ENCODE measurements around the gene SUPT3H. TPM values are rescaled to one million over a fixed set of nuclear protein-coding genes. Genes with fewer than 3 reads are reported as not detected.

Gene SUPT3H
- total RNA-seq = 1 to 10 TPM in 5 of 6 experiments, under 1 TPM in 1; 0.95 to 2.8 (median 2.0) TPM
- long read RNA-seq = 0 reads

DNA sequence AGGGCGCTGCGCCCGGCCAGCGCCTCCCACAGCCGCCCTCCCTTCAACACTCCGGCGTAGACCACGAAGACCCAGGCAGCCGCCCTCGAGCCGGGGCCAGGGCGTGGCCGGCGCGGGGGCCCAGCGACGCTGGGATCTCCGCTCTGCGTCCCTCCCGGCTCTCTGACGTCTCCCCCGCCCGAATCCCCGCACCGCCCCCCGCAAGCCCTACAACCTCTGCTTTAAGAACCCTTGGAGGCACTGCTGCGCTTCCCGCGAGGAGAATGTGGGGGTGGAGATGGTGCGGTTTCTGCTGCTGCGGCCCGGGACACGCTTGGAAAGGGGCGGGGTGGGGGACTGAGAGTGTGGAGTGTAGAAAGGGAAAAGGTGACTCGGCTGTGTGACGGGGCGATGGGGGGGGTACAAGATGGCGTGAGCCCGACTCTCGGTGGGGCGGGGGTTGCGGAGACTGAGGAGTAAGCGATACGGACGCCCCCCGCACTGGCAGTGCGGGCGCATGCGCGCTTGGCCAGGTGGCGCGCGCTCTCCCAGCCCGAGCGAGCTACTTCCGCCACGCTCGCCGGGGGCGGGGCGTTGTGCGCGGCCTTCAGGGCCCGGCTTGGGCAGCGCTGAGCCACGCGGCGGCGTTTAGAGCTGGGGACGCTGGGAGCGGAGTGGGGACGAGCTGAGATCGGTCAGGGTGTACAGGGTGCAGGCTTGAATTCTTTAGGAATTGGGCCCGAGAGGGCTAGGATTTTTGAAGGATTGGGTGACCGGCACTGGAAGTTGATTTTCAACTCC is at the start of gene SUPT3H:
TSS of gene SUPT3H (minus strand) at position 381 of the 780 bp plus-strand sequence.
- ATAC-seq = peak; percentile 94 to 96 (median 95)
- Histone ChIP-seq H3K27me3 (no peaks in the 10 kb centered on the region), H3K27ac (peak within 1 kb of the TSS; percentile 87 to 96 (median 95)), H3K36me3 (no peaks in the 10 kb centered on the region), H3K4me1 (peaks cover 0 to 6% (median 3%) of the 10 kb centered on the region in 4 donors), H3K9me3 (no peaks in the 10 kb centered on the region), H3K4me3 (peak within 1 kb of the TSS; percentile 82 to 91 (median 83))
- TF ChIP-seq POLR2A (IDR thresholded peaks at IDR 0.05) = peak; percentile 90
- TF ChIP-seq, protein P1, sequence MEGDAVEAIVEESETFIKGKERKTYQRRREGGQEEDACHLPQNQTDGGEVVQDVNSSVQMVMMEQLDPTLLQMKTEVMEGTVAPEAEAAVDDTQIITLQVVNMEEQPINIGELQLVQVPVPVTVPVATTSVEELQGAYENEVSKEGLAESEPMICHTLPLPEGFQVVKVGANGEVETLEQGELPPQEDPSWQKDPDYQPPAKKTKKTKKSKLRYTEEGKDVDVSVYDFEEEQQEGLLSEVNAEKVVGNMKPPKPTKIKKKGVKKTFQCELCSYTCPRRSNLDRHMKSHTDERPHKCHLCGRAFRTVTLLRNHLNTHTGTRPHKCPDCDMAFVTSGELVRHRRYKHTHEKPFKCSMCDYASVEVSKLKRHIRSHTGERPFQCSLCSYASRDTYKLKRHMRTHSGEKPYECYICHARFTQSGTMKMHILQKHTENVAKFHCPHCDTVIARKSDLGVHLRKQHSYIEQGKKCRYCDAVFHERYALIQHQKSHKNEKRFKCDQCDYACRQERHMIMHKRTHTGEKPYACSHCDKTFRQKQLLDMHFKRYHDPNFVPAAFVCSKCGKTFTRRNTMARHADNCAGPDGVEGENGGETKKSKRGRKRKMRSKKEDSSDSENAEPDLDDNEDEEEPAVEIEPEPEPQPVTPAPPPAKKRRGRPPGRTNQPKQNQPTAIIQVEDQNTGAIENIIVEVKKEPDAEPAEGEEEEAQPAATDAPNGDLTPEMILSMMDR (IDR thresholded peaks at IDR 0.05) = peak; percentile 13 to 32 (median 20)
- DNase-seq = peak; percentile 93 to 95 (median 95)
- WGBS (ENCODE audit: insufficient coverage, low coverage, low lambda C conversion rate, missing lambda C conversion rate) = 0% methylated on average over 24 of the region's 75 CpGs
- intact Hi-C loops (cut with DNase I) = no loop called here

DNA sequence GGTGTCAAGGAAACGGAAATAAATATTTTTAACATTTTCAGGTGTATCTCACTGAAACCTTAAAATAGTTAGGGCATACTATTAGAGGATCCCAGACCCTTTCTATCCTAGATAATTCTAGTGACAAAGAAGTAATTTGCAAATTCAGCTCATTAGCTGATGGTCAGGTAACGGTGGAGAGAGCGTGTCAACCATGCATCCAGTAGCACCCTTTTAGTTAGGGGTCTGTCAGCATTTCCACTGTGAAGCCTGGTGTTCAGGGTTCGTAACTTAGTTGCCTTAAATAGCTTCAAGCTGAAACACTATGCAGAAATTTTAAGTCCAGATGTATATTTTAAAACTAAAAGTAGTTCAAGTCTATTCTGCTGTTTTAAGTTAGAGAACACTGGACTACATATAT is 48.5 kb upstream of the SUPT3H start:
- Histone ChIP-seq H3K27ac (no peak overlapping the region), H3K36me3 (no peaks in the 10 kb centered on the region), H3K27me3 (peaks cover 0 to 9% of the 10 kb centered on the region in 2 donors), H3K9me3 (no peaks in the 10 kb centered on the region), H3K4me1 (peaks cover 0 to 20% (median 0%) of the 10 kb centered on the region in 4 donors), H3K4me3 (no peak overlapping the region)
- no peak for ATAC-seq
- TF ChIP-seq, protein P1 (IDR thresholded peaks at IDR 0.05) = no peak
- TF ChIP-seq POLR2A (IDR thresholded peaks at IDR 0.05) = no peak
- WGBS (ENCODE audit: insufficient coverage, low coverage, low lambda C conversion rate, missing lambda C conversion rate) = 64% methylated on average over 4 of the region's 4 CpGs
- intact Hi-C loops (cut with DNase I) = no loop called here
- no peak for DNase-seq

DNA sequence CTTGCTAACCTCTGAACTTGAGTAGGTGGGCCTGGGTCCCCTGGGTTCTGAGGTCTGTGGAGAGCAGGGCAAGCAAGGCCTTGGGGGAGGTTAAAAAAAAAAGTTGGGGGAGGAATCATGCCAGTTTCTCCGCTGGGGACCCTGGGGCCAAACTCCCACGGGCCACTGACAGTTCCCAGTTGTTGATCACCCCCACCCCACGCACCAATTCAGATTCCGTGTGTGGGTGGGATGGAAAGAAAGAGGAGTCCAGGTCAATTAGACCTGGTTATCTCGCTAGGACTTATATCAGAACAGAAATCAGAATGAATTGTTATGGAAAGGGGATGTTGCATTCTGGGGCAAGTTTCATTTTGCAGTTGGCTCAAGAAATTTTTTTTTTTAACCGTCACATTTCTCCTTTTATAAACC is 46.7 kb upstream of the SUPT3H start:
- Histone ChIP-seq H3K4me3 (no peak overlapping the region), H3K27ac (peak overlapping the region in 2 of 3 donors; percentile 14 to 39), H3K36me3 (no peaks in the 10 kb centered on the region), H3K4me1 (peaks cover 0 to 28% (median 0%) of the 10 kb centered on the region in 4 donors), H3K27me3 (peaks cover 0 to 23% of the 10 kb centered on the region in 2 donors), H3K9me3 (no peaks in the 10 kb centered on the region)
- 27% methylated on average over 6 of the region's 6 CpGs for WGBS (ENCODE audit: insufficient coverage, low coverage, low lambda C conversion rate, missing lambda C conversion rate)
- ATAC-seq (no peak), DNase-seq (no peak)
- intact Hi-C loops (cut with DNase I) = no loop called here
- no peak for TF ChIP-seq POLR2A (IDR thresholded peaks at IDR 0.05)
- TF ChIP-seq, protein P1 (IDR thresholded peaks at IDR 0.05) = no peak

GRCh38 chr6:45423824-45424450 is 46.2 kb upstream of the SUPT3H start:
- Histone ChIP-seq H3K27me3 (peaks cover 0 to 23% of the 10 kb centered on the region in 2 donors), H3K27ac (peak overlapping the region in 2 of 3 donors; percentile 39 to 57), H3K9me3 (no peaks in the 10 kb centered on the region), H3K36me3 (no peaks in the 10 kb centered on the region), H3K4me3 (peak overlapping the region; percentile 37 to 48 (median 48)), H3K4me1 (peaks cover 0 to 31% (median 0%) of the 10 kb centered on the region in 4 donors)
- ATAC-seq = peak in 3 of 4 donors; percentile 4 to 9 (median 5)
- TF ChIP-seq POLR2A (IDR thresholded peaks at IDR 0.05) = no peak
- TF ChIP-seq, protein P1 (IDR thresholded peaks at IDR 0.05) = no peak
- DNase-seq = peak; percentile 36 to 60 (median 47)
- intact Hi-C loops (cut with DNase I) = no loop called here
- 14% methylated on average over 15 of the region's 38 CpGs for WGBS (ENCODE audit: insufficient coverage, low coverage, low lambda C conversion rate, missing lambda C conversion rate)

Measured in right lobe of liver (tissue), 6 donors.